Astrocyte (in vitro differentiated cells and primary cell): ENCODE measurements around the gene SEC63.
A peak's percentile ranks its signal among the peaks of the same experiment; 100 is the strongest.

Experiments used
- CTCF ChIP-seq: IDR thresholded peaks from 2 replicates; pipeline ENCODE4 v1.5.1; 2011; ENCODE audit warnings: low read depth, mild to moderate bottlenecking, inconsistent platforms, low read length, moderate library complexity; ENCODE audit not compliant: insufficient read depth
- EZH2 ChIP-seq: IDR thresholded peaks from 2 replicates; pipeline ENCODE4 v1.6.1; 2012; ENCODE audit warnings: mild to moderate bottlenecking, low read length, inconsistent platforms; ENCODE audit not compliant: insufficient read depth

GRCh38 chr6:107847844-107848802 is 109.9 kb downstream of the SEC63 start:
- peak; percentile 62 for TF ChIP-seq CTCF
- TF ChIP-seq EZH2, result no peak
